Adrenal gland (tissue), 5 donors: Measurements from ENCODE around the gene KCTD10.
"Not testable (repeated sequence)": the region's sequence is repeated elsewhere in the genome, so short reads cannot be mapped to it uniquely, and the experiment has no call there.

ENCODE experiments used
- POLR2A ChIP-seq, 2 donors: fragments of 450-650 bp; IDR thresholded peaks; one replicate each; pipeline ENCODE4 v1.6.1; 2017; ENCODE audit warnings: antibody characterized with exemption in 2 of 2, mild to moderate bottlenecking in 2 of 2, moderate library complexity in 1 of 2
- TF ChIP-seq, protein P1 (sequence below), 6 experiments: fragments of 450-650 bp in 4 of 6; fragments of 200-600 bp in 2 of 6; sonication (generic) in 1 of 6; IDR thresholded peaks; 1 replicate in 5 of 6; 2 replicates in 1 of 6; pipeline versions ENCODE4 v1.5.1 to v1.8.0; 2016 to 2021; ENCODE audit warnings: antibody characterized with exemption in 6 of 6, mild to moderate bottlenecking in 2 of 6, moderate library complexity in 1 of 6
- donor health status: DM: no; HTN: no; CAD: no.

- TF ChIP-seq, protein P1, sequence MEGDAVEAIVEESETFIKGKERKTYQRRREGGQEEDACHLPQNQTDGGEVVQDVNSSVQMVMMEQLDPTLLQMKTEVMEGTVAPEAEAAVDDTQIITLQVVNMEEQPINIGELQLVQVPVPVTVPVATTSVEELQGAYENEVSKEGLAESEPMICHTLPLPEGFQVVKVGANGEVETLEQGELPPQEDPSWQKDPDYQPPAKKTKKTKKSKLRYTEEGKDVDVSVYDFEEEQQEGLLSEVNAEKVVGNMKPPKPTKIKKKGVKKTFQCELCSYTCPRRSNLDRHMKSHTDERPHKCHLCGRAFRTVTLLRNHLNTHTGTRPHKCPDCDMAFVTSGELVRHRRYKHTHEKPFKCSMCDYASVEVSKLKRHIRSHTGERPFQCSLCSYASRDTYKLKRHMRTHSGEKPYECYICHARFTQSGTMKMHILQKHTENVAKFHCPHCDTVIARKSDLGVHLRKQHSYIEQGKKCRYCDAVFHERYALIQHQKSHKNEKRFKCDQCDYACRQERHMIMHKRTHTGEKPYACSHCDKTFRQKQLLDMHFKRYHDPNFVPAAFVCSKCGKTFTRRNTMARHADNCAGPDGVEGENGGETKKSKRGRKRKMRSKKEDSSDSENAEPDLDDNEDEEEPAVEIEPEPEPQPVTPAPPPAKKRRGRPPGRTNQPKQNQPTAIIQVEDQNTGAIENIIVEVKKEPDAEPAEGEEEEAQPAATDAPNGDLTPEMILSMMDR (IDR thresholded peaks at IDR 0.05): not testable (repeated sequence)
- TF ChIP-seq POLR2A (IDR thresholded peaks at IDR 0.05): not testable (repeated sequence)
Measured at GRCh38 chr12:109428804-109429203, 48.3 kb downstream of the KCTD10 start.
